GM19372 (cell line): Measurements from ENCODE around the gene VCAN.

Experiments used
- ATAC-seq: cut with Tn5 transposase; IDR thresholded peaks from one replicate; pipeline ENCODE4 v1.9.1; 2021; ENCODE audit warnings: mild to moderate bottlenecking, low read depth, moderate library complexity; ENCODE audit not compliant: unreplicated experiment

Gene VCAN

DNA sequence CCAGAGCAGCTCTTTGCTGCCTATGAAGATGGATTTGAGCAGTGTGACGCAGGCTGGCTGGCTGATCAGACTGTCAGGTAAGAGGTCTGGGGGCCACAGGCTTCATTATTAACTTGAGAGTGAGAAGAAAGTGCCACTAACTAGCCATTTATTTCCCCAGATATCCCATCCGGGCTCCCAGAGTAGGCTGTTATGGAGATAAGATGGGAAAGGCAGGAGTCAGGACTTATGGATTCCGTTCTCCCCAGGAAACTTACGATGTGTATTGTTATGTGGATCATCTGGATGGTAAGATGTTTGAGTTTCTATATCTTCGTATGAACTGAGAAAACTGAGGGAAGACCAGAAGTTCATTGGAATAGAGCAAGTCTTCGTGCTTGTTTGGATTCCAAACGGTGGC lies 22.1 kb downstream of the VCAN start:
- no peak for ATAC-seq

GRCh38 chr5:83494087-83494620 lies 22.6 kb downstream of the VCAN start:
- ATAC-seq, result no peak

DNA sequence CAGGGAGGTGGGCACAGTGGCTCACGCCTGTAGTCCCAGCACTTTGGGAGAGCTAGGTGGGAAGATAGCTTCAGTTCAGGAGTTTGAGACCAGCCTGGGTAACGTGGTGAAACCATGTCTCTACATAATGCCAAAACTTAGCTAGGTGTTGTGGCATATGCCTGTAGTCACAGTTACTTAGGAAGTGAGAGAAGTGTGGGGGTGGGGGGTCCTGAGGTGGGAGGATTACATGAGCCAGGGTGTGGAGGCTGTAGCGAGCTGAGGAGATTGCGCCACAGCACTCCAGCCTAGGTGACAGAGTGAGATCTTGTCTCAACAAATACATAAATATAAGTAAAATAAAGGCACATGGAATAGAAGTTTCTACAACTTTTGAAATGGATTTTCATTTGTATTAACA lies 23.1 kb downstream of the VCAN start:
- no peak for ATAC-seq

GRCh38 chr5:83496626-83497025 lies 25.1 kb downstream of the VCAN start:
- ATAC-seq, result no peak

DNA sequence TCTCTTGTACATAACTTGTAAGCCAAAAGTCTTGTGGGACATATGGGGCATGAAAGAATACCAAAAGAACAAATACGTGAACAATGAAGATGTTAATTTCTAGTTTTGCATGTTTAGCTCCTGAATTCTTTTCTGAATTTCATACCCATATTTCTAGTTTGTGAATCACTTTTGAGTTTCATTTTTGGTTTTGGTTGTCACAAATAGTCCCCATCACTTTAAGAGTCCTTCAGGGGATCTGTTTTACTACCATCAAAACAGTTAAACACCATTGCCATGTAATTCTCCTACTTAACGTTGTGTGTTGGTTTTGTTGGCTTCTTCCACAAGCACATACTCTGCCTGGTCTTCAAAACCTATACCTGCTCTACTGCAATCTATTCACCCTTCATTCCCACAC lies 27.0 kb downstream of the VCAN start:
- no peak for ATAC-seq

DNA sequence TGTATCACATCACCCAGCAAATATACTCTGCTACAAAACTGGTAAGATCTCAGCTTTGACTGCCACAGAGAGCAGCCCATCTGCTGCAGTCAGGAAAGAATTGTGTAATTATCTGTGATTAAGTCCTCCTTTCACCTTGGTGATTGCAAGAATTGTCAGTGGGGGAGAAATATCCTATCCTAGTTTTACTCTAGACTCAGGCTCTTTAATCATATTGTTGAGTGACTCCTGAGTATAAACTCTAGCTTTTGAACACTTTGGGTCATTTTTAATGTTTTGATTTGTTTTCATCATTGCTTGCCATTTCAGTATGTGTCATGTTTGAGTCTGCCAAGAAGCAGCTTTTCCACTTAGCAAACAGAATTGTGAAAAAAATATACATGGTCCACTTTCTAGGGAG lies 32.1 kb downstream of the VCAN start:
- no peak for ATAC-seq

GRCh38 chr5:83507431-83507830 lies 35.9 kb downstream of the VCAN start:
- no peak for ATAC-seq

DNA sequence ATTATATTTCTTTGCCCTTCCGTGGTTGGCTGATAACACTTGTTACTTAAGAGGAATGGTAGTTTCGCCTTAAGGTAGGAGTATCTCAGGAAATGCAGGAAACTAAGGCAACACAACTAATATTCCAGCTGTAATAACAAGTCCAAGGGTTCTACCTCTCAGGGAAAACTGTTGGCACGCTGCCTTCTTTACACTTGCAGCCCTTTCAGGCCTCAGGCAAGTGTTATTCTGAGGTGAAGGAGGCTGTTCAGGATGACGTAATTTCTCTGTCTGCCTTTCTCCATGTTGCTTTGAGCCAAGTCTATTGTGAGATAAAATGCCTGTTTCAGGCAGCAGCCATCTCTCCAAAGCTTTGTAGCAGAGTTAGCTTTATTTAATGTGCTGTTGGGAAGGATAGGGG lies 38.0 kb downstream of the VCAN start:
- ATAC-seq, result no peak

GRCh38 chr5:83510260-83510659 lies 38.7 kb downstream of the VCAN start:
- peak; percentile 90 for ATAC-seq

DNA sequence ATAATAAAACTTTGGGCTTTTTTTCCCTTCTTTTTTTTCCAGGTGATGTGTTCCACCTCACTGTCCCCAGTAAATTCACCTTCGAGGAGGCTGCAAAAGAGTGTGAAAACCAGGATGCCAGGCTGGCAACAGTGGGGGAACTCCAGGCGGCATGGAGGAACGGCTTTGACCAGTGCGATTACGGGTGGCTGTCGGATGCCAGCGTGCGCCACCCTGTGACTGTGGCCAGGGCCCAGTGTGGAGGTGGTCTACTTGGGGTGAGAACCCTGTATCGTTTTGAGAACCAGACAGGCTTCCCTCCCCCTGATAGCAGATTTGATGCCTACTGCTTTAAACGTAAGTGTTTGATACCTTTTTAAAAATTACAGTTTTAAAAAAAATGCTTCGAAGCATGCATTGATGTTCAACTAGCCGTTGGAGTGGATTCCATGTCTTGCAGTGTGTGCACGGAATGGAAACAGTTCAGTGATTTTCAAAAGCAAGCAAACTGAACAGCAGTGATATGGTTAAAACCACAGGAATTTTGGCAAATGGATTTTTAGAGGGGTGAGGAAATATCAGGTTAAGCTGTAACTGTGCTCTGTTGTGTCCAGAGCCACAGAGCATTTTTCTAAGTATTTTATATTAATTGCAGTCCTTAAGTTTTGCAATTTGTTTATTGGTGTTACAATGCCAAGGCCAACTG lies 40.7 kb downstream of the VCAN start:
- no peak for ATAC-seq

DNA sequence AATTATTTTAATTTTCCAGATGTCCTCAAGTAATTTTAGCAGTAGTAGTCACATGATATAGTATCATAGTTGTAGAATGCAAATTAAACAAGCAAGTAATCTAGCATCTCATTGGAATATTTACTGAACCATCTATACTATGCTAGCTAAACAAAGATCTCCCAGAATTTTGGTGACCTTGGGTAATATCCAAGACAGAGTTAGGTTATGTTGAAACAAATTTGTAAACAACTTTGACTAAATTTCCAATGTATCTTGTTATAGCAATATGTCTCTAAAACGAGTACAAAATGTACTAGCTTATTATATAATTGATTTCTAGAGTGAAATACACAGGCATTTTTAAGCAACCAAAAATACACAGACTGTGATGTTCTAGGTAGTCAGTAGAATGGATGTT lies 41.5 kb downstream of the VCAN start:
- no peak for ATAC-seq

DNA sequence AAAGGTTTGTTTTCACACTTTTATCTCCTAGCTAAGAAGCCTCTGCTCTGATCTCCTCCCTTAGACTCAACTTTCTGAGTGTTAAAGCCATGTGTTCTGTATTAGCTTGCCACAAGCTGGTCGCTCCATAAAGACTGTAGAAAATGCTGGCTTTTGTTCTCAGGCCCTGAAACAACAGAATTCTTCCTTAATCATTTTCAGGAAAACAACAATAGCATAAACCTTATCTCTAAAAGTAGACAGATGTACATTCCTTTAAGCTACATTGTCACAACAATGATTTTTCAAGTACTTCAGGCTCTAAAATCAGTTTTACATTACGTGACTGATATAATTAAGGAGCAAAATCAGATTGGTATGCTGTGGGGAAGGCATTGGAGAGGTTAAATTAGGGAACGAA lies 41.9 kb downstream of the VCAN start:
- ATAC-seq, result no peak

- no peak for ATAC-seq
These were observed 44.8 kb downstream of the VCAN start for GRCh38 chr5:83516377-83516776.

DNA sequence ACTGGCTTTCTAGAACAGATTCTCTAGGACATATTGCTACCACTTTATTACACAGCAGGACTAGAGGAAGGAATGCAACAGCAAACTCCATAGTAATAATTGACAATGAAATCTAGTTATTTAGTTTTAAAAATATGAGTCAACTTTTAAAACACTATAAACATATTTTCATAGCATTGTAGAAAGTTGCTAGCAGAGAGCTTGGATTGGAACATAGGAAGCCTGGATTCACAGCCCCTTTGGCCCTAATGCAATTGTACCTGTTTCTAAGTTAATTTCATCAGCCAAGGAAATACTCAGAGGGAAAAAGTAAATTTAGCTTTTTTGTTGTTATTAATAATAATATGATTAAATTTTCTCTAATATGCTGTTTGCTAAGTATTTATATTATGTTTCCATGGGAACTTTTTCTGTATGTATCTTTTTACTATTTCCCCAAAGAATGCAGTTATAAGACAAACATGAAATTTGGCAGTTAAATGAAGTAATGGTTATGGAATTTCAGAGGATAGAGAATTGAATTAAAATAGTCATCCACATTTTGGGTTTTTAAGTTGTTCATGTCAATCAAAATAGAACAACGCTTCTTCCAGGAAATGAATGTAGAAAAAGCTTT lies 45.6 kb downstream of the VCAN start:
- ATAC-seq, result no peak

GRCh38 chr5:83517688-83518085 lies 46.1 kb downstream of the VCAN start:
- no peak for ATAC-seq

- no peak for ATAC-seq
These were observed 46.9 kb downstream of the VCAN start for GRCh38 chr5:83518319-83519061.

GRCh38 chr5:83522446-83522845 lies 50.9 kb downstream of the VCAN start:
- ATAC-seq, result no peak

DNA sequence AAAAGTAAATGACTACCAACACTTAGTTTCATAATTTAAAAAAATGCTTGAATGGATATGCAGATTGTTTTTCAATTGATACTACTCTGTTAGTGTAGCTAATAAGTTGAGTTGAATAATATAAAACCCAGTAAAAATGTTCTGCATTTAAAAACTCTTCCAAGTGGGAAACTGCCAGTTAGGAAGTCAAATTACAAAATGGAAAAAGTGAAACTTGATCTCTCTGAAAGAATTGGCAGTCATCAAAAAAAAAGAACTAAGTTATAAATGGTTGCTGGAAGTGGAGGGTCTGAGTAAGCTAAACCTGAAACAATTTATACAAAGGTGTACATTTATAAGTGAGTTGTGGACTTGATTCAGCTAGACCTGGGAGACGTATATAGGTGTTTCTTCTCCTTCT lies 52.4 kb downstream of the VCAN start:
- no peak for ATAC-seq

GRCh38 chr5:83524345-83524744 lies 52.8 kb downstream of the VCAN start:
- no peak for ATAC-seq

DNA sequence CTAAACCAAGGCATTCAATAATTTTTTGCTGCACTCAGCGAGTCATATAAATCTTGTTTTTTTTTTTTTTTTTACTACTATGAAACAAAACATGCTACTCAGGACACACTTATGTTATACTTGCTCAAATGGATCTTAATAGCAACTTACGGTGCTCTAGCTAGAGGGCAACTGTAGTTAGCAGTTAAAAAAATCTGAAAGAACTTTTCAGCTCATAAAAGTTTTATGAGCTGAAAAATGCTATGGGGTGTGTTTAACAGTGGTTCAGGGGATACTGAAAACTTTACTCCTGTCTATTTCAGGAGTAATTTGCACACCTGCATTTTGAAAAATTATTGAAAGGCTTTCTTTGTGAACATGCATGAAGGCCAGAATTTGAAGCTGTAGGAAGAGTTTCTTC lies 53.4 kb downstream of the VCAN start:
- no peak for ATAC-seq

GRCh38 chr5:83526289-83526688 lies 54.7 kb downstream of the VCAN start:
- ATAC-seq, result no peak

DNA sequence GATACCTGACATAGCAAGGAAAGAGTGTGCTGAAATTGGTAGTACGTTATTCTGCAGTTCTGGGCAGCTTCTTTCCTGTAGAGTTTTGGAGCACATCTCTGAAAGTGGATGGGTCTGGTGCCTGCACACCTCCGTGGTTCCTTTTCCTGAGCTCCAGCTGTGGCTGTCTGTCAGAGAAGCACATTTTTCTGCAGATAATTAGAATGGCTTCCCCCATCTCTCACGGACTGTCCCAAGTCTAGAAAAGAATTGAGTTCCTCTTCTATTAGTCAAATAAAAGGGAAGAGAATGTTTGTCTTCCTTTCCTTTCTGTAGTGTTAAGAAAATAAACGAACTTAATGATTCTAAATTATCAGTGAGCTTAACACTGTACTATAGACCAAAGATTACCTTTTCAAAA lies 55.7 kb downstream of the VCAN start:
- ATAC-seq, result no peak
